ENCODE measurements around the gene ACTL6B. TPM values are rescaled to one million over a fixed set of nuclear protein-coding genes. Genes with fewer than 3 reads are reported as not detected.
A peak's percentile ranks its signal among the peaks of the same experiment; 100 is the strongest.

ACTL6B gene
- total RNA-seq, 3 donors from 2014 or later, result not detected

DNA sequence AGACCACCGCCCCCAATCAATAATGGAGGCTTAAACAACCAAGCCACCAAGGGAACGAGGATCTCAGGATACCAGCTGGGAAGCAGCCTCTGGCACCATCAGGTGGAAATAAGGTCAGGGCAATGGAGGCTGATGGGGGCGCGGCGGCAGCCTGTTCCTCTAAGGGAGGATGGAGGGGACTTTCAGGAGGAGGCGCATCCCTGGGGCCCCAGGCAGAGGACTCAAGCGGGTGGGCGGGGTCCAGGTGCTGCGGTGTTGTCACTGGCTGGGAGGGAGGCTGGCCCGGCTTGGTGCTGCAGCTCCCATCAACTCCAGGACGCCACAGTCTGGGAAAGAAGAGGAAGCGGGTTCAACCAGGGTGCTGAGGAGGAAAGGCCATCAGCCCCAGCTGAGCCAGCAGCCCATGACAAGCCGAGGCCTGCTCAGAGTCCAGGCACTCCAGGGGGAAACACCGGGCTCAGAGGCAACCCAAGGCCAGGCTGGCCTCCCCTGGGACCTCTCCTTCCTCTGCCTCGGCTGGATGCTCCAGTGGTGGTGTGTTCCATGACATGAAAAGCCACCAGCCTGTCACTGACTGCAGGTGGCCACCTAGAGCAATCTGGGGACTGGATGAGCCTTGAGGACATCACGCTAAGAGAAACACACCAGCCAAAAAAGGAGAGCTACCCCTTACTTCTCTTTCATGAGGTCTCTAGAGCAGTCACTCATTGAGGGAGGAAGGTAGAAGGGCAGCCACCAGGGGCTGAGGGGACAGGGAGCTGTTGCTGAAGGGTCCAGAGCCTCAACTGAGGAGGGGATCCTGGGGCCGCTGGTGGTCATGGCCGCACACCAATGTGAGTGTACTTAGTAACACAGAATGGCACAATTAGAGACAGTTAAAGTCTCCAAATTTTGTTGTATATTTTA is 33.2 kb upstream of the ACTL6B start:
- Histone ChIP-seq H3K4me1 (peaks cover 4 to 14% of the 10 kb centered on the region in 2 donors), H3K9me3 (no peaks in the 10 kb centered on the region)
- TF ChIP-seq POLR2AphosphoS5 (IDR thresholded peaks at IDR 0.05) (no peak), POLR2A (IDR thresholded peaks at IDR 0.05) (no peak)
- TF ChIP-seq, protein P1, sequence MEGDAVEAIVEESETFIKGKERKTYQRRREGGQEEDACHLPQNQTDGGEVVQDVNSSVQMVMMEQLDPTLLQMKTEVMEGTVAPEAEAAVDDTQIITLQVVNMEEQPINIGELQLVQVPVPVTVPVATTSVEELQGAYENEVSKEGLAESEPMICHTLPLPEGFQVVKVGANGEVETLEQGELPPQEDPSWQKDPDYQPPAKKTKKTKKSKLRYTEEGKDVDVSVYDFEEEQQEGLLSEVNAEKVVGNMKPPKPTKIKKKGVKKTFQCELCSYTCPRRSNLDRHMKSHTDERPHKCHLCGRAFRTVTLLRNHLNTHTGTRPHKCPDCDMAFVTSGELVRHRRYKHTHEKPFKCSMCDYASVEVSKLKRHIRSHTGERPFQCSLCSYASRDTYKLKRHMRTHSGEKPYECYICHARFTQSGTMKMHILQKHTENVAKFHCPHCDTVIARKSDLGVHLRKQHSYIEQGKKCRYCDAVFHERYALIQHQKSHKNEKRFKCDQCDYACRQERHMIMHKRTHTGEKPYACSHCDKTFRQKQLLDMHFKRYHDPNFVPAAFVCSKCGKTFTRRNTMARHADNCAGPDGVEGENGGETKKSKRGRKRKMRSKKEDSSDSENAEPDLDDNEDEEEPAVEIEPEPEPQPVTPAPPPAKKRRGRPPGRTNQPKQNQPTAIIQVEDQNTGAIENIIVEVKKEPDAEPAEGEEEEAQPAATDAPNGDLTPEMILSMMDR (IDR thresholded peaks at IDR 0.05), result no peak

GRCh38 chr7:100688326-100688860 is 32.1 kb upstream of the ACTL6B start:
- Histone ChIP-seq H3K4me1 (peaks cover 4 to 14% of the 10 kb centered on the region in 2 donors), H3K27ac (peak overlapping the region; percentile 41 to 45), H3K27me3 (no peaks in the 10 kb centered on the region), H3K4me3 (peak overlapping the region in 1 of 3 donors; percentile 10), H3K36me3 (peaks cover 20% of the 10 kb centered on the region), H3K9me3 (no peaks in the 10 kb centered on the region)
- TF ChIP-seq POLR2A (IDR thresholded peaks at IDR 0.05), result no peak
- TF ChIP-seq, protein P1 (IDR thresholded peaks at IDR 0.05), result no peak
- no peak for TF ChIP-seq POLR2AphosphoS5 (IDR thresholded peaks at IDR 0.05)
- no peak for DNase-seq (ENCODE audit: low spot score in 2 of 2)
- intact Hi-C loops (cut with DNase I; ENCODE audit: low total_unique reads), result loop anchor here (5.0 to 10.0 kb wide), 2 partner anchors 114 to 211 kb away; partner anchors contain the start of genes SAP25 and TSC22D4

More for the DNA sequence above, 33.2 kb upstream of the ACTL6B start:
- no peak overlapping the region for H3K4me3 ChIP-seq
- no peak for DNase-seq (ENCODE audit: low spot score in 2 of 2)
- no peaks in the 10 kb centered on the region for H3K27me3 ChIP-seq
- intact Hi-C loops (cut with DNase I; ENCODE audit: low total_unique reads), result loop anchor here (5.0 to 10.0 kb wide), 2 partner anchors 115 to 212 kb away; partner anchors contain the start of genes SAP25 and TSC22D4
- peaks cover 9% of the 10 kb centered on the region for H3K36me3 ChIP-seq
- H3K27ac ChIP-seq, result peak overlapping the region in 1 of 2 donors; percentile 2

GRCh38 chr7:100687751-100688300 is 31.6 kb upstream of the ACTL6B start:
- Histone ChIP-seq H3K9me3 (no peaks in the 10 kb centered on the region), H3K27ac (peak overlapping the region; percentile 41 to 45), H3K27me3 (no peaks in the 10 kb centered on the region), H3K4me1 (peaks cover 3 to 14% of the 10 kb centered on the region in 2 donors), H3K4me3 (peak overlapping the region in 1 of 3 donors; percentile 10), H3K36me3 (peaks cover 26% of the 10 kb centered on the region)
- DNase-seq (ENCODE audit: low spot score in 2 of 2), result no peak
- TF ChIP-seq POLR2A (IDR thresholded peaks at IDR 0.05), result no peak
- TF ChIP-seq, protein P1 (IDR thresholded peaks at IDR 0.05), result no peak
- no peak for TF ChIP-seq POLR2AphosphoS5 (IDR thresholded peaks at IDR 0.05)
- intact Hi-C loops (cut with DNase I; ENCODE audit: low total_unique reads), result loop anchor here (5.0 to 10.0 kb wide), 2 partner anchors 113 to 211 kb away; partner anchors contain the start of genes SAP25 and TSC22D4

- Histone ChIP-seq H3K27ac (peak overlapping the region; percentile 41 to 45), H3K4me1 (peaks cover 0 to 10% of the 10 kb centered on the region in 2 donors), H3K9me3 (no peaks in the 10 kb centered on the region), H3K27me3 (no peaks in the 10 kb centered on the region), H3K36me3 (peaks cover 26% of the 10 kb centered on the region), H3K4me3 (no peak overlapping the region)
- intact Hi-C loops (cut with DNase I; ENCODE audit: low total_unique reads), result loop anchor here (5.0 to 10.0 kb wide), 2 partner anchors 112 to 210 kb away; partner anchors contain the start of genes SAP25 and TSC22D4
- TF ChIP-seq POLR2A (IDR thresholded peaks at IDR 0.05) (no peak), POLR2AphosphoS5 (IDR thresholded peaks at IDR 0.05) (no peak)
- TF ChIP-seq, protein P1 (IDR thresholded peaks at IDR 0.05), result no peak
- DNase-seq (ENCODE audit: low spot score in 2 of 2), result no peak
Measured at GRCh38 chr7:100687261-100687660, 31.0 kb upstream of the ACTL6B start.

Data from breast epithelium (tissue), 4 donors.